ENCODE data around the gene BIN1. TPM values are rescaled to one million over a fixed set of nuclear protein-coding genes. Genes with fewer than 3 reads are reported as not detected.

BIN1 gene
- total RNA-seq, 1 donor from 2014 or later, result 11.8 TPM

- no peak for FAIRE-seq
Observed at GRCh38 chr2:127058954-127059252, 48.1 kb downstream of the BIN1 start.

DNA sequence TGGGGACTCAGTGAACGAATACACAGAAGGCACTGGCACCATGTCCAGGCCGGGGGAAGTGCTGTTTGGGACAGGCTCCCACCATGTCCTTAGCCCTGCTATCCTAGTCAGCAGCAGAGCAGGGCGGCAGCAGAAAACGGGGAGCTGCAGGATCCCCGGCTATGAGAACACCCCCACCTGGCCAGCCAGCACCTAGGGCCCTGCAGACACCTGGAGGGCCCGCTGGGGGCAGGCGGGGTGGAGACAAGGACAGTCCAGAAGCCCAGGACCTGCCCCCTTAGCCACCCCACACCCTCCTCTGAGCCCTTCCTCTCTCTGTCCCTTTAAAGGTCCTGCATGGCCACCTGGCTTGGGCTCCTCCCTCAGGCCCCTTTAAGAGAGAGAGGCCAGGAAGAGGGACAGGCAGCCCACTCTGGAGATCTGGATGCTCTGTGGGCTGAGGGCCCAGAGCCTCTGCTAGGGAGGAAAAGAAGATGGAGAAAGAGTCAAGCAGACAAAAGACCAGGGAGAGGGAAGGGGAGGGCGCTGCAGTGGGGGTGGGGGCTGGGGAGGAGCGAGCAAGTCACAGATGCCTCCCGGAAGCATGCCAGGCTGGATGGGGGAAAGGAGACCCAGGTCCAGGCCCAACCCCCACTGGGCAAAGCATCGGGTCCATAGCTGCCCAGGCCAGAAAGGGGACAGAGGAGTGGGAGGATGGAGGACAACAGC lies 48.6 kb downstream of the BIN1 start:
- TF ChIP-seq, protein P1, sequence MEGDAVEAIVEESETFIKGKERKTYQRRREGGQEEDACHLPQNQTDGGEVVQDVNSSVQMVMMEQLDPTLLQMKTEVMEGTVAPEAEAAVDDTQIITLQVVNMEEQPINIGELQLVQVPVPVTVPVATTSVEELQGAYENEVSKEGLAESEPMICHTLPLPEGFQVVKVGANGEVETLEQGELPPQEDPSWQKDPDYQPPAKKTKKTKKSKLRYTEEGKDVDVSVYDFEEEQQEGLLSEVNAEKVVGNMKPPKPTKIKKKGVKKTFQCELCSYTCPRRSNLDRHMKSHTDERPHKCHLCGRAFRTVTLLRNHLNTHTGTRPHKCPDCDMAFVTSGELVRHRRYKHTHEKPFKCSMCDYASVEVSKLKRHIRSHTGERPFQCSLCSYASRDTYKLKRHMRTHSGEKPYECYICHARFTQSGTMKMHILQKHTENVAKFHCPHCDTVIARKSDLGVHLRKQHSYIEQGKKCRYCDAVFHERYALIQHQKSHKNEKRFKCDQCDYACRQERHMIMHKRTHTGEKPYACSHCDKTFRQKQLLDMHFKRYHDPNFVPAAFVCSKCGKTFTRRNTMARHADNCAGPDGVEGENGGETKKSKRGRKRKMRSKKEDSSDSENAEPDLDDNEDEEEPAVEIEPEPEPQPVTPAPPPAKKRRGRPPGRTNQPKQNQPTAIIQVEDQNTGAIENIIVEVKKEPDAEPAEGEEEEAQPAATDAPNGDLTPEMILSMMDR (IDR thresholded peaks at IDR 0.05; ENCODE audit: insufficient read depth, low read length, severe bottlenecking), result no peak
- Histone ChIP-seq H3K36me3 (ENCODE audit: control insufficient read depth, insufficient read depth, low read length) (no peaks in the 10 kb centered on the region), H3K27me3 (ENCODE audit: control insufficient read depth, insufficient read depth, low read length) (no peaks in the 10 kb centered on the region), H3K4me3 (ENCODE audit: low read depth, low read length) (no peak overlapping the region)
- DNase-seq (ENCODE audit: low read depth) (no peak), FAIRE-seq (no peak)

More at GRCh38 chr2:127058954-127059252, 48.1 kb downstream of the BIN1 start:
- TF ChIP-seq, protein P1 (IDR thresholded peaks at IDR 0.05; ENCODE audit: insufficient read depth, low read length, severe bottlenecking), result no peak
- Histone ChIP-seq H3K27me3 (ENCODE audit: control insufficient read depth, insufficient read depth, low read length) (no peaks in the 10 kb centered on the region), H3K4me3 (ENCODE audit: low read depth, low read length) (no peak overlapping the region), H3K36me3 (ENCODE audit: control insufficient read depth, insufficient read depth, low read length) (no peaks in the 10 kb centered on the region)
- DNase-seq (ENCODE audit: low read depth), result no peak

GRCh38 chr2:127057371-127058245 lies 49.3 kb downstream of the BIN1 start:
- DNase-seq (ENCODE audit: low read depth), result no peak
- FAIRE-seq, result no peak
- Histone ChIP-seq H3K27me3 (ENCODE audit: control insufficient read depth, insufficient read depth, low read length) (no peaks in the 10 kb centered on the region), H3K36me3 (ENCODE audit: control insufficient read depth, insufficient read depth, low read length) (no peaks in the 10 kb centered on the region), H3K4me3 (ENCODE audit: low read depth, low read length) (no peak overlapping the region)
- TF ChIP-seq, protein P1 (IDR thresholded peaks at IDR 0.05; ENCODE audit: insufficient read depth, low read length, severe bottlenecking), result no peak

DNA sequence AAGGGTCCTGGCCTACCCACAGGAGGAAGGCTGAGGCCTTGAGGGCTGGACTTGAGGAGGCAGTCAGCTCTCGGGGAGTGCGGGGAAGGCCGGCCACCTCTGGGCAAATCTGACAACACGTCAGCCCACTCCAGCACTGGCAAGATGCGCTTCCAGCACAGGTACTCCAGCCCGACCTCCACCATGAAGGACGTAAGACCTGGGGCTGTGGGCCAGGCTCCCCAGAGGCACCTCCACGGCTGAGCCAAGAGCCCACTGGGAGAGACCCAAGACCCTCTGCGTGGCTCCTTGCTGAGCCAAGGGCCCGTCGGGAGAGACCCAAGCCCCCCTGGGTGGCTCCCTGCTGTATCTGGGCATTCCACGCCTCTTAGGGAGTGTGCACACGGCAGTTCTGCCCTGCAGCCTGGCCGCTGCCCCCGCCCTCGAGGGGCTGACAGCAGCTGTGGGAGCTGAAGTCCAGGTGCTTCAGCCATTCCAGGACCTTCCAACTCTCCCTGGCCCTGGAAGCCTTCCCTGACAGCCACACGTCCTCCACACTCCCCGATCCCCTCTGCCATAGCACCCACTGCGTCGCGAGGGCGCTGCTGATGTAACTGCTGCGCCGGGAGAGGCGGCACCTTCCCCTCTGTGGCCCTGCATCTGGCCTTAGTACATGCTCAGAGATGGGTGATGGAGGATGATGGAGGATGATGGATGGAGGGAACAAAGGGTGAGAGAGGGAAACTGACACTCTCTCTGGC lies 50.2 kb downstream of the BIN1 start:
- Histone ChIP-seq H3K4me3 (ENCODE audit: low read depth, low read length) (no peak overlapping the region), H3K27me3 (ENCODE audit: control insufficient read depth, insufficient read depth, low read length) (no peaks in the 10 kb centered on the region), H3K36me3 (ENCODE audit: control insufficient read depth, insufficient read depth, low read length) (no peaks in the 10 kb centered on the region)
- no peak for FAIRE-seq
- TF ChIP-seq, protein P1 (IDR thresholded peaks at IDR 0.05; ENCODE audit: insufficient read depth, low read length, severe bottlenecking), result no peak
- no peak for DNase-seq (ENCODE audit: low read depth)

GRCh38 chr2:127056086-127056485 lies 50.9 kb downstream of the BIN1 start:
- no peaks in the 10 kb centered on the region for H3K36me3 ChIP-seq (ENCODE audit: control insufficient read depth, insufficient read depth, low read length)
- DNase-seq (ENCODE audit: low read depth) (no peak), FAIRE-seq (no peak)
- no peak overlapping the region for H3K4me3 ChIP-seq (ENCODE audit: low read depth, low read length)
- no peaks in the 10 kb centered on the region for H3K27me3 ChIP-seq (ENCODE audit: control insufficient read depth, insufficient read depth, low read length)
- TF ChIP-seq, protein P1 (IDR thresholded peaks at IDR 0.05; ENCODE audit: insufficient read depth, low read length, severe bottlenecking), result no peak

All from bronchial epithelial cell (primary cell).